Measurements from ENCODE around the gene CBFA2T3.
"Not testable (repeated sequence)": the region's sequence is repeated elsewhere in the genome, so short reads cannot be mapped to it uniquely, and the experiment has no call there.

Gene CBFA2T3

GRCh38 chr16:89011909-89012621 lies 35.1 kb upstream of the CBFA2T3 start:
- no peak for DNase-seq

GRCh38 chr16:89010210-89010925 lies 33.4 kb upstream of the CBFA2T3 start:
- DNase-seq: no peak

GRCh38 chr16:89009343-89010209 lies 32.6 kb upstream of the CBFA2T3 start:
- DNase-seq: no peak

- not testable (repeated sequence) for DNase-seq
These were observed 31.8 kb upstream of the CBFA2T3 start for GRCh38 chr16:89008796-89009195.

GRCh38 chr16:89007371-89008249 lies 30.6 kb upstream of the CBFA2T3 start:
- DNase-seq: no peak

- no peak for DNase-seq
These were observed 29.2 kb upstream of the CBFA2T3 start for GRCh38 chr16:89006036-89006752.

- DNase-seq: no peak
These were observed 28.4 kb upstream of the CBFA2T3 start for GRCh38 chr16:89005201-89006035.

- DNase-seq: no peak
These were observed 27.3 kb upstream of the CBFA2T3 start for GRCh38 chr16:89004209-89004831.

- DNase-seq: no peak
These were observed 26.8 kb upstream of the CBFA2T3 start for GRCh38 chr16:89003831-89004208.

- no peak for DNase-seq
These were observed 26.1 kb upstream of the CBFA2T3 start for GRCh38 chr16:89002851-89003830.

GRCh38 chr16:89002081-89002480 lies 25.1 kb upstream of the CBFA2T3 start:
- DNase-seq: not testable (repeated sequence)

GRCh38 chr16:89001117-89002027 lies 24.4 kb upstream of the CBFA2T3 start:
- DNase-seq: no peak

- DNase-seq: no peak
These were observed 23.4 kb upstream of the CBFA2T3 start for GRCh38 chr16:89000207-89000959.

GRCh38 chr16:88999457-89000206 lies 22.6 kb upstream of the CBFA2T3 start:
- no peak for DNase-seq

GRCh38 chr16:88995746-88996535 lies 18.9 kb upstream of the CBFA2T3 start:
- no peak for DNase-seq

- no peak for DNase-seq
These were observed 18.2 kb upstream of the CBFA2T3 start for GRCh38 chr16:88995194-88995593.

Data from activated CD8-positive, alpha-beta memory T cell treated with anti-CD3 and anti-CD28 coated beads, Interleukin-2, amount 50 U/mL, for 48 hours (primary cell).